SK-N-MC (cell line): ENCODE measurements around the gene ANO10.

ENCODE experiments used
- EZH2 ChIP-seq: fragments of 200-600 bp; sonication (generic); IDR thresholded peaks from one replicate; pipeline ENCODE4 v1.6.1; 2017; ENCODE audit warnings: antibody characterized with exemption
- FOXP2 ChIP-seq: optimal IDR thresholded peaks from 2 replicates; pipeline ENCODE3; 2011; ENCODE audit warnings: mild to moderate bottlenecking, moderate library complexity; ENCODE audit not compliant: insufficient read depth; ENCODE audit errors: extremely low read length, control extremely low read depth
- POLR2AphosphoS5 ChIP-seq: IDR thresholded peaks from 2 replicates; pipeline ENCODE4 v1.6.1; 2012; ENCODE audit warnings: mild to moderate bottlenecking, low read depth, low read length, borderline replicate concordance

DNA sequence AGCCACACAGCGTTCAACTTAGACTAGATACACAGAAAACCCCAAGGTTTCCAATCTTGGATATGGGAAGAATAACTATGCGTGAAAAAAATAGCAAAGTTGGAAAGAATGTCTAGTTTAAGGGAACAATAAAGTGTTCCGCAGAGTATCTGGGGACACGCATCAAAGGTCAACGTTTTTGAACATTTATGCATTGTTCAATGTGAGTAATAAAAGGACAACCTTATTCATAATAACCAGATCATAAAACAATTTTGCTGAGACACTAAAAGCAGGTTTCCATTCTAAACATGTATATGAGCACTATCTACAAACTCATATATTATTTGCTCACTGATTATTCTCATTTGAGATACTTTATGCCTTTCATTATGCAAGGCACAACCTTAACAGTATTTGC lies 7.8 kb downstream of the ANO10 start:
- no peak for TF ChIP-seq EZH2
- TF ChIP-seq POLR2AphosphoS5: no peak
- TF ChIP-seq FOXP2: no peak
